Duodenal mucosa (tissue), 2 donors: Measurements from ENCODE around the gene ATRNL1.

ENCODE experiments used
- H3K27ac ChIP-seq: one replicate; pipeline ENCODE4 v1.7.0; 2013; ENCODE audit warnings: low read depth, low read length
- H3K27me3 ChIP-seq, 2 donors: one replicate each; pipeline ENCODE4 v1.7.0; 2013; ENCODE audit warnings: low read length in 2 of 2, control low read depth in 1 of 2; ENCODE audit not compliant: insufficient read depth in 2 of 2, control insufficient read depth in 1 of 2
- H3K36me3 ChIP-seq, 2 donors: one replicate each; pipeline ENCODE4 v1.7.0; 2013; ENCODE audit warnings: low read length in 2 of 2, control low read depth in 1 of 2; ENCODE audit not compliant: insufficient read depth in 2 of 2, control insufficient read depth in 1 of 2
- H3K4me1 ChIP-seq, 2 donors: one replicate each; pipeline ENCODE4 v1.7.0; 2013; ENCODE audit warnings: low read length in 2 of 2, control low read depth in 1 of 2; ENCODE audit not compliant: insufficient read depth in 2 of 2, control insufficient read depth in 1 of 2
- H3K4me3 ChIP-seq, 2 donors: one replicate each; pipeline ENCODE4 v1.7.0; 2013; ENCODE audit warnings: low read length in 2 of 2, low read depth in 1 of 2
- H3K9ac ChIP-seq, 2 donors: one replicate each; pipeline ENCODE4 v1.7.0; 2013; ENCODE audit warnings: low read length in 2 of 2, low read depth in 1 of 2
- H3K9me3 ChIP-seq, 2 donors: one replicate each; pipeline ENCODE4 v1.7.0; 2013; ENCODE audit warnings: low read length in 2 of 2, control low read depth in 1 of 2; ENCODE audit not compliant: control insufficient read depth in 1 of 2

The ATRNL1 gene

DNA sequence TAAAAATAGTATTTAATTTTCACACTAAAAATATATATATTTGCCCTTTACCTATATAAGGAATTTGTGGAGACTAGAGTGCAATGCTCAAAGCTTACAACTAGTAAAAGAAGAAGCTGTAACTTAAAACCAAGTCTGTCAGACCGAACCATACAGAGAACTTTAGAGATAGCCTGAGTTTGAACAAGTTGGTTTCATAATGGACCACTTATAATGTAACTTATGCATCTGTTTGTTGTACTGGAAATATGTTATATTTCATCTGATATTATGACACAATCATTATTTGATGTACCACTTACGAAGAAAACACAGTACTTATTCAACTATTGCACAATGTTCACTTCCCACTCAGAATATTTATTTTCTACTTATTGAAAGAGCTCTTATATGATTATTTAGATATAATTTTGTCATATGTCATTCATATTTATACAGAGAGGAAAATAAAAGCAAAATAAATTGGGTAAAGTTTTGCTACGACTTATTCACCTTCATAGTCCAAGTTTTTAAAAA lies 462.8 kb downstream of the ATRNL1 start:
- H3K9me3 ChIP-seq, result no peaks in the 10 kb centered on the region
- no peaks in the 10 kb centered on the region for H3K27me3 ChIP-seq
- H3K9ac ChIP-seq, result no peak overlapping the region
- no peak overlapping the region for H3K4me3 ChIP-seq
- H3K4me1 ChIP-seq, result no peaks in the 10 kb centered on the region
- no peak overlapping the region for H3K27ac ChIP-seq
- H3K36me3 ChIP-seq, result no peaks in the 10 kb centered on the region

DNA sequence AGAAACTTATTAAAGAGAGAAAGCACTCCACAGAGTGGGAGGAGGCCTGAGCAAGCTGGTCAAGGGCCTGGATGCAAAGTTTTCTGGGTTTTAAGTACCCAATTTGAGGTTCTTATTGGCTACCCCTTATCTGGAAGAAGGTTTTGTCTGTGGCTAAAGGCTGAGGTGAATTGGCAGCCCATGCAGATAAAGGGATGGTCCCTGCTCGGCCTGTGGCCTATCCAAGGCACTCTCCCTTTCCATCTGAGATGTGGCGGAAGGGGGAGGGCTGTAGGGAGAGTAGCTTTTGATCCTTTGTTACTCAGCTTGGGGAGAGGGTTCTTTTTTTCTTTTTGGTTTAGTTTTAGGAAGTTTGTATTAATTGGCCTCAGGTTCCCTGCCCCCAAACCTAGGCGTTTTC lies 465.1 kb downstream of the ATRNL1 start:
- no peaks in the 10 kb centered on the region for H3K4me1 ChIP-seq
- no peak overlapping the region for H3K4me3 ChIP-seq
- no peak overlapping the region for H3K27ac ChIP-seq
- H3K36me3 ChIP-seq, result no peaks in the 10 kb centered on the region
- H3K9me3 ChIP-seq, result no peaks in the 10 kb centered on the region
- H3K9ac ChIP-seq, result no peak overlapping the region
- no peaks in the 10 kb centered on the region for H3K27me3 ChIP-seq

DNA sequence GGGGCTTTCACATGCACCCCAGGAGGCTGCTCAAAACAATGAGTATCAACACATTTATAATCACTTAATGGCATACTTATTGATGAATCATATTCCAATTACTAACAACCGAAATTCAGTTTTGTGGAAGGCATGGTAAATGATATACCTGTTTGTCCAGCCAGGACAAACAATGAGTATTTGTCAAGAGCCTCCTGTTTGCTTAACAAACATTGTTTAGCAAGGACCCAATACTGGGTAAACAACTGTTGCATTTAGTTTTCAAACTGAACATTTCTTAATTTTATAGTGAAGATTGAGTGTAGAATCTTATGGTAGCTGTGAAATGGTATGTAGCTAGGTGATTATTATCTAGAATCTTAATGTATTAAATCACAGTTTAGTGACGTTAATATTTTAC lies 473.7 kb downstream of the ATRNL1 start:
- H3K36me3 ChIP-seq, result no peaks in the 10 kb centered on the region
- H3K27ac ChIP-seq, result no peak overlapping the region
- H3K4me1 ChIP-seq, result no peaks in the 10 kb centered on the region
- H3K9ac ChIP-seq, result no peak overlapping the region
- no peaks in the 10 kb centered on the region for H3K9me3 ChIP-seq
- H3K27me3 ChIP-seq, result no peaks in the 10 kb centered on the region
- no peak overlapping the region for H3K4me3 ChIP-seq

DNA sequence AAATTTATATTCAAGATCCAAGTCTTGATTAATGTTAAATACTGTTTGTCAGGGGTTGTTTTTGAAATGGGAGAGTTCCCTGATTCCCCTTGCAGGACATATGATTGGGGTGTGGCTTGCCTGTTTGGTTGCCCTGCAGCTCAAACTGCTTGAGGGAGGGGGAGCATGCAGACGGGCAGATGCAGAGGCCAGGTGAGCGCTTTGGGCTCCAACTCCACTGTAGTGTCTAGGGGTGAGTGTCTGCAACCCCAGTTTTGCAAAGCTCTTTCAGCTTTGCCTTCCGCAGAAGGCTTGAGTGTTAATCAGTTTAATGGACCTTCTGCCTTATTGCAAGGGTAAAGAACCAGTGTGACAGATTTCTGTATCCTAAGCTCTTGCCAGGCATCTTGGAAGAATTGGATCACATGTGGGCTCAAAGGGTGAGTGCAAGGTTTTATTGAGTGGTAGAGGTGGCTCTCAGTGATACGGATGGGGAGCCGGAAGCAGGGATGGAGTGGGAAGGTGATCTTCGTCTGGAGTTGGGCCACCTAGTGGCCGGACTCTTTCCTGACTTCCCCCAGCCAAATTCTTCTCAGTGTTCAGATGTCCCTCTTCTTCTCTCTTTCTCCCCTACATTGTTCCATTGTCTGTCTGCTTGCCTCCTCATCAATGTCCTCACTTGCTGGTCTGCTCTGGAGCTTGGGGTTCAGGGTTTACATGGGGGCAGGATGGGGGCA lies 479.7 kb downstream of the ATRNL1 start:
- Histone ChIP-seq H3K36me3 (no peaks in the 10 kb centered on the region), H3K9ac (no peak overlapping the region), H3K4me1 (no peaks in the 10 kb centered on the region), H3K9me3 (no peaks in the 10 kb centered on the region), H3K27me3 (no peaks in the 10 kb centered on the region), H3K4me3 (no peak overlapping the region), H3K27ac (no peak overlapping the region)

DNA sequence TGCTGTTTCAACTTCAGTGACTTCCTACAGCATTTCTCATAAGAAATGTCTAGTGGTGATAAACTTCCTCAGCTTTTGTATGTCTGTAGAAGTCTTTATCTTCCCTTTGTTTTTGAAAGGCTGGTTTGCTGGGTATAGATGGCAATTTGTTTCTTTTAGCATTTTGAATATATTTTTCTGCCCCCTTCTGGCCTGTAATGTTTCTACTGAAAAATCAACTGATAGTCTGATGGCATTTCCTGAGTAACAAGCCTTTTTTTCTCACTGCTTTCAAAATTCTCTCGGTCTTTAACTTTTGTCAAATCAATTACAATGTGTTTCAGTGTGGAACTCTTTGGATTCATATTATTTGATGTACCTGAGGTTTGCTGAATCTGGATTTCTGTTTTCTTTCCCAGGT lies 487.1 kb downstream of the ATRNL1 start:
- Histone ChIP-seq H3K9me3 (no peaks in the 10 kb centered on the region), H3K9ac (no peak overlapping the region), H3K27me3 (no peaks in the 10 kb centered on the region), H3K27ac (no peak overlapping the region), H3K4me3 (no peak overlapping the region), H3K4me1 (no peaks in the 10 kb centered on the region), H3K36me3 (no peaks in the 10 kb centered on the region)

DNA sequence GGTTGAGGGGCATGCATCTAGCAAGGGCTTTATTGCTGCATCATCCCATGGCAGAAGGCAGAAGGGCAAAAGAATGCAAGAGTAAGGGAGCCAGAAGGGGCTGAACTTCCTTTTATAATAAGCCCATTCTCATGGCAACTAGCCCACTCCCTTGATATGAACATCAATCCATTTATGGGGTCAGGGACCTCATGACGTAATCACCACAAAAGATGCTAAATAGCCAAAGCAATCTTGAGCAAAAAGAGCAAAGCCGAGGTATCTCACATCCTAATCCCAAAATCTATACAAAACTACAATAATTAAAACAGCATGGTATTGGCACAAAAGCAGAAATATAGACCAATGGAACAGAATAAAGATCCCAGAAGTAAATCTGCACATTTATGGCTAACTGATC lies 499.9 kb downstream of the ATRNL1 start:
- Histone ChIP-seq H3K4me3 (no peak overlapping the region), H3K36me3 (no peaks in the 10 kb centered on the region), H3K4me1 (no peaks in the 10 kb centered on the region), H3K9me3 (peaks cover 0 to 8% of the 10 kb centered on the region in 2 donors), H3K27me3 (no peaks in the 10 kb centered on the region), H3K9ac (no peak overlapping the region), H3K27ac (no peak overlapping the region)

DNA sequence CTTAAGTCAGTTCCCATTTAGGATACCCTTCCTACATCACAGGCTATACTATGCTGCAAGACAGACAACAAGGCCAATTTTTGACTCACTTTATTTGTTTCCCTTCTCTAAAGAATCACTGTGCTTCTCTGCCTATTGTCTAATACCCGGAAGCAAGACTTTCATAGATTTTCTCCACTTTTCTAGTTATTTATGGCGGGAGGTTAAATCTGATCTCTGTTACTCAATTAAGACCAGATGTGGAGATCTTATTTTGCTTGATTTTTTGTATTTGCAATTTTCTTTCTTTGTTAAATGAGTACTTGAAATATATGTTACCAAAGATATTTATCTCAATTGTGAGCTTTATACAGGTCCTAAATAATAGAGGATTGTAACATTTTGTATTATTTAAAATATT lies 511.5 kb downstream of the ATRNL1 start:
- Histone ChIP-seq H3K4me3 (no peak overlapping the region), H3K27ac (no peak overlapping the region), H3K9me3 (no peaks in the 10 kb centered on the region), H3K4me1 (no peaks in the 10 kb centered on the region), H3K36me3 (no peaks in the 10 kb centered on the region), H3K27me3 (no peaks in the 10 kb centered on the region), H3K9ac (no peak overlapping the region)

DNA sequence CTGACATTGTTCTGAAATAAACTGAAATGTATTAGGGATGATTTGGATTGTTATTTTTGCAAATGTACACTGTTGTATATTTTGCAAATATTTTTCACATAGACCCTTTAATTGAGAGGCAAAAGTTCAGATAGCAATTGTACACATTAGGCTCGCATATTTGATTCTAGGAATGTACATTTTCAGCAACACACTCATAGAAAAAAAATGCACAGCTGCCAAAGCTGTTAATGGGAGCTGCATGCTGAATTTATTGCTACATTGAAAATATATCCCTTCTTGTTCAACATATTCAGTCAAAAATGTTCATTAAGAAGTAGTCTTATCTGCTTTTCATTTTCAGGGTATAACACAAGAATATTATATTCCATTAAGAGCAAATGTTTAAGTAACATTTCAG lies 512.9 kb downstream of the ATRNL1 start:
- Histone ChIP-seq H3K27ac (no peak overlapping the region), H3K4me1 (no peaks in the 10 kb centered on the region), H3K4me3 (no peak overlapping the region), H3K9ac (no peak overlapping the region), H3K9me3 (no peaks in the 10 kb centered on the region), H3K27me3 (no peaks in the 10 kb centered on the region), H3K36me3 (no peaks in the 10 kb centered on the region)

DNA sequence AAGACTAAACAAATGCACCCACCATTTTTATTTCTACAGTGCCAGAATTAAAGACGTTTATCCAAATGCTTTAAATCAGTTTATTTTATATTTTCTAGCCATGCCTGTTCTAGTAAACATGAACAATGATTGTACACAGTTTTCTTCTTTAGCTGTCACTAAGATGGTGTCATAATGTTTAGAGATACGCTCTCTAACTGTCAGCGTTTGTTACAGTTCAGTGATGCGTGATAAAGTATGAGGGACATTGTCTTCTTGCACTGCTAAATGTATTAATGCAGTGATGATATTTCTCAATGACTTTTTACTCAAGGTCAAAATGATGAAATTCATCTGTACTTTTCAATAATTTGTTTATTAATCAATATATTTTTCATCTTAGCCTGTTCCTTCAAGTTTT lies 513.6 kb downstream of the ATRNL1 start:
- Histone ChIP-seq H3K4me3 (no peak overlapping the region), H3K9ac (no peak overlapping the region), H3K9me3 (no peaks in the 10 kb centered on the region), H3K27me3 (no peaks in the 10 kb centered on the region), H3K4me1 (no peaks in the 10 kb centered on the region), H3K27ac (no peak overlapping the region), H3K36me3 (no peaks in the 10 kb centered on the region)

DNA sequence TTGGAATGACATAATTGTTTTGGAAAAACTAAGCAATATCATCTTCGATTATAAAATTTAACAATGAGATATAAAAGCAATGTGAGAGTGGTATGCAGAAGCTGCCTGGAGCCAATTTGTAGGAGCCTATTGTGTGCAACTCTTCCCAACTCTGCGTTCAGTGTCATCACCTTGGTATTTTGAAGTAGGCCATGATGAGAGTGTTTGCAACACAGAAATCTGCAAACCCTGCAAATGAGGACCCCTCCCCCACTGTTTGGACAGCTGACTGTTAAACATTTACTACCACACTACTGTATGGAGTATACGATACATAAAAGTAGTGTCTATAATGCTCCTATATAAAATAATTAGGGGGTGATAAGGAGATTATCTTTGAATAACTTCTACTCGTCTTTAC lies 531.3 kb downstream of the ATRNL1 start:
- no peaks in the 10 kb centered on the region for H3K4me1 ChIP-seq
- H3K27me3 ChIP-seq, result no peaks in the 10 kb centered on the region
- peaks cover 0 to 2% of the 10 kb centered on the region in 2 donors for H3K9me3 ChIP-seq
- H3K4me3 ChIP-seq, result no peak overlapping the region
- H3K9ac ChIP-seq, result no peak overlapping the region
- H3K27ac ChIP-seq, result no peak overlapping the region
- no peaks in the 10 kb centered on the region for H3K36me3 ChIP-seq
